Inflammatory macrophage treated with lipopolysaccharide for 4 hours (primary cell): ENCODE measurements around the gene GDPD3.
"Not testable (repeated sequence)": the region's sequence is repeated elsewhere in the genome, so short reads cannot be mapped to it uniquely, and the experiment has no call there.

Experiments used
- DNase-seq: peaks from one replicate; pipeline ENCODE4 v3.0.0-alpha.2; 2020

The GDPD3 gene

DNA sequence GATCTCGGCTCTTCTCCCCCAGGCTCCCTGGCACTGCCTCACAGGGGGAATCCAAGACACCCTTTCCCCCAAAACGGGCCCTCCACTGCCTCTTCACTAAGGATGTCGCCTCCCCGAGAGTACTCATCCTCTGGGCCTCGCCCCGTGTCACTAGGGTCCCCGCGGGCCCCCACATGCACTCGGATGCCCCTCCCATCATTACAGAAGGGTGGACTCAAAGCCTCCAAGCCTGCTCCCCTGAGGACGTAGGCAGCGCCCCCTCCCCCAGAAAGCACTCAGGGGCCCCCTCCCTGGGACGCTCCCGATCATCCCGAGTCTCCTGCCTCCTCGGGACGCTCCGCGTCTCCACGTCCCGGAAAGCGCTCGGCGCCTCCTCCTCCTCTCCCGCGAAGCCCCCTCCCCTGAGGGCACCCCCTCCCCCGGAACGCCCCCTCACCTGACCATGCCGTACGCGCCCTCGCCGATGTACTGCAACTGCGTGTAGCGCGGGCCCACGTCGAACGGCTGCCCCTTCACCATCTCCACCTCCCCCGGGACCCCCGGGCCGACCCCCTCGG lies 9.3 kb upstream of the GDPD3 start:
- no peak for DNase-seq

DNA sequence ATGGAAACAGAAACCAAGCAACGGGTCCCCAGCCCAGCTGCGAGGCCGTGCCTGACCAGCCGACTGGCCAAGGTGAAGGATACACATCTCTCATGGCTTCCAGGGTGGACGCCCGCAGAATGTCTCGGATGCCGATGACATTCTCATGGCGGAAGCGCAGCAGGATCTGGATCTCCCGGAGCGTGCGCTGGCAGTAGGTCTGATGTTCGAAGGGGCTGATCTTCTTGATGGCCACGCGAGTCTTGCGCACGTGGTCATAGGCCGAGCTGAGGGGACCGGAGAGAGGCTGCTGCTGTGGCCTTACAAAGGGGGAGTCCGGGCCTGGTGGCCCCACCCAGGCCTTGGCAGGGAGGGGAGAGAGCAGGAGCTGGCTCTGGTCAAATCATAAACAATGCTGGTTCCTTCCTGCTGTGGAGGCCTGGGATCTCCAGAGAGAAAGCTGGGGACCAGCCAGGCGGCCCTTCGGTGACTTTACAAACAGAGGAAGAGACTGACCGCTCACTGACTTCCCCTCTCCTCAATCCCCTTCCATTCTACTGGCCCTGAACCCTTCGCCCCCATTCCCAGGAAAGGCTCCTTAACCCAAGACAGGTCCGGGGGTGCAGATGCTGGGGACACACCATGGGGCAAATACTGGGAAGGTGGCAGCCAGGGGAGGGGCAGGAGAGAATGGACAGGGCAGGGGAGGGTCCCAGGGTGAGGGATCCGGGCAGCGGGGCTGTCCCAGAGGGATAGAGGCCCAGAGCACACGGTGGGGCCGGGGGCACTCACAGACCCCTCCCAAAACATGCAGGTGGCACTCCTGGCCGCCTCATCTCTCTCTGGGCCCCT lies 8.6 kb upstream of the GDPD3 start:
- DNase-seq = no peak

DNA sequence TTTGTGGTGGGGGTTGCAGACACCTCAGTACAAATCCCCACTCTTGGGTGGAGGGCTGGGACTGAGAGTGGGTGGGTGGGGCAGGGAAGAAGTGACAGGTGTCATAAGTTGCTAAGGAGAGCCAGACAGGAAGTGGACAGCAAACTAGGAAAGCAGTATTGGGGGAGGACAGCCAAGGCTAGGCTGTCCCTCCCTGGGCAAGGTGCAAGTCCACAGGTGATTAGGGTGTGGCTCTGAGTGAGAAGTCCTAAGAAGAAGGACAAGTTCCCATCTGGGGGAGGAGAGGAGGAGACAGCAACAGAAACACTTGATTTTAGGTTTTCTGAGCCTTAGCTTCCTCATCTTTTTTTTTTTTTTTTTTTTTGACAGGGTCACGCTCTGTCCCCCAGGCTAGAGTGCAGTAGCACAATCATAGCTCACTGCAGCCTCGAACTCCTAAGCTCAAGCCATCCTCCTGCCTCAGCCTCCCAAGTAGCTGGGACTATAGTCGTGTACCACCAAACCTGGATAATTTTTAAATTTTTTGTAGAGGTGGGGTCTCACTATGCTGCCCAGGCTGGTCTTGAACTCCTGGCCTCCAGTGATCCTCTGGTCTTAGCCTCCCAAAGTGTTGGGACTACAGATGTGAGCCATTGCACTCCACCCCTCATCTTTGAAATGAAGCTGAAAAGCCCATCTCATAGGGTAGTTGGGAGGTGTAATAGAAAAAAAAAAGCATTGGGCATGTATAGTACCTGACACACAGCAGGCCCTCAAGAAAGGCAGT lies 7.2 kb upstream of the GDPD3 start:
- no peak for DNase-seq

DNA sequence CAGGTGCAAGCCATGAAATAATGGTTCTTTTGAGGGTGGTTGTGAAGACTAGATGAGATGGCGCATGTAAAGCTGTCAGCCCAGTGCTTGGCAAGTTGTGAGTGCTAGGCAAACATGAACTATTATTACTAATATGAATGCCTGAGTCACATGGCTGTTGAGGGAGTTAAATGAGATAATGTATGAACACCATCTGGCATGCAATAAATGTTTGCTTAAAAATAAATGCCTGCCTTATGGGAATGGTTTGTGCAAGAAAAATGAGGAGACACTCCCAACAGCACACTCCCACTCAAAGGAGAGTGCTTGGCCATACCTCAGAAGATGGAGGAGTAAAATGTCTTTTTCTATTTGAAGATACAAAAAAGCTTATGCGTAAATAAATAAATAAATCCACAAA lies 6.1 kb upstream of the GDPD3 start:
- DNase-seq = no peak

DNA sequence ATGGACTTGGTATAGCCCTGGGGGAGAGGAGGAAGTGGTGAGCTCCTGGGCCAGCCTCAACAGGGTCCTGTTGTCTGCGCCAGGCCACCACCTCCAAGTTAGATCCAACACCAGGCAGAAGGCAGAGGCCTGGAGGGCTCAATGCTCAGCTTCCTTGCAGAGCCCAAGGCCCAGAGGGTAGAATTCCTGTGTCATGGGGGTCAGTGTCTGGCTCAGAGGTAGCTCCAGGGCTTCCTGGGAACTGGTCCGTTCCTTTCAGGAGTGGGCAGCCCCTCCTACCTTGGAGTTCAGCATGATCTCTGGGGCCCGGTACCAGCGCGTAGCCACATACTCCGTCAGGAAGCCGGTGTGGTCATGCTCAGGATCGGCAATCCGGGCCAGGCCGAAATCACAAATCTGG lies 4.4 kb upstream of the GDPD3 start:
- no peak for DNase-seq

DNA sequence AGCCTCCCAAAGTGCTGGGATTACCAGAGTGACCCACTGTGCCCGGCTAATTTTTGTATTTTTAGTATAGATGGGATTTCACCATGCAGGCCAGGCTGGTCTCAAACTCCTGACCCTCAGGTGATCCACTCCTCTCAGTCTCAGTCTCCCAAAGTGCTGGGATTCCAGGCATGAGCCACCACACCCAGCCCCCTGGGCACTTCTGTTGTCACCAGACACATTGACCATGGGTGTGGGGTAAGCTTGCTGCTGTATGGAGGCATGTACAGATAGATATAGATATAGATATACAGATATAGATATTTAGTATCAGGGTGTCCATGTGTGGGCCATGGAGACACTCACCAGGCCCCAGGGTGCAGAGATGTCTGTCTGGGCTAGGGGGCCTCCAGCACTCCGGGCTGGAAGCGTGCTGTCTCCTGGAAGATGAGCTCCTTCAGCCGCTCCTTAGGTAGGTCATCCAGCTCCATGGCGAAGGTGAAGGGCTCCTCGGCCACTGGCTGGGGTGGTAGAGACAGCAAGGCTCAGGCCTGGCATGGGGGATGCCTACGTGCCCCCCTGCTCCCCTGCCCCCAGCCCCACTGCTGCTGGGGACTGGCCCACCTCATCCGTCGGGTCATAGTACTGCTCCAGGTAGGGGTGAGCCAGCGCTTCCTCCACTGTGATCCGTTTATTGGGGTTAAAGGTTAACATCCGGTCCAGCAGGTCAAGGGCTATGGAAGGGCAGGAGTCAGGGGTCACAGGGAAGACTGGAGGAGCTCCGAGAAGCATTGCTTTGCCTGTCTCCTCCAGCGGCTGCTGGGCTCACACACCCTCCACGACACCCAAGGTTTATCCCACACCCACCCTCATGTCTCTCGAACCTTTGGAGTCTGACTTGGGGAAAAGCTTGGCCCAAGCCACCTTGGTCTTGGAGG lies 3.2 kb upstream of the GDPD3 start:
- DNase-seq = no peak

DNA sequence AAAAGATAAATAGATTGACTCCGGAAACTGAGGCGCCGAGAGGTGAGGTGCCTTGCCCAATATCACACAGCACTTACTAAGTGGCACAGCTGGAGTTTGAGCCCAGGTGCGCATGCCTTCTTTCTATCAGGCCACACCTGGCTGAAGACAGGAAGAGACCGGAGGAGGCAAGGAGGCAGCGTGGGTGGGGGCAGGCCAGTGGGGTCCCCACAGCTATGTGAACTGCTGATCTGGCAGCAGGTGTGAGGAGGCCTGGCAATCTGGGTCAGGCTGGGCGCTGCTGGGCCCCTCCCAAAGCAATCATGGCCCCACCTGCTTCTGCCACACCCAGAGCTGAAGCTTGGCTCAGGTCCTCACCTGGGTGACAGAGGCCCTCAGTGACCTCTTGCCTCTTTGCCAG lies 1.9 kb upstream of the GDPD3 start:
- no peak for DNase-seq

DNA sequence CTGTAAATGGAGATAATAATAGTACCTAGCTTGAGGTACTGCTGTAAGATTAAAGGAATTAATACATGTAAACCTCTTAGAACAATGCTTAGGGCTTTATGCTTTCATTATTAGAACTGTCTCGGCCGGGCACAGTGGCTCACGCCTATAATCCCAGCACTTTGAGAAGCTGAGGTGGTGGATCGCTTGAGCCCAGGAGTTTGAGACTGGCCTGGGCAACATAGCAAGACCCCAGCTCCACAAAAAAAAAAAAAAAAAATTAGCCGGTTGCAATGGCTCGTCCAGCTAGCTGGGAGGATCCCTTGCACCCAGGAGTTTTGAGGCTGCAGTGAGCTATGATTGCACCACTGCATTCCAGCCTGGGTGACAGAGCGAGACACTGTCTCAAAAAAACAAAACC lies 1.5 kb upstream of the GDPD3 start:
- not testable (repeated sequence) for DNase-seq

DNA sequence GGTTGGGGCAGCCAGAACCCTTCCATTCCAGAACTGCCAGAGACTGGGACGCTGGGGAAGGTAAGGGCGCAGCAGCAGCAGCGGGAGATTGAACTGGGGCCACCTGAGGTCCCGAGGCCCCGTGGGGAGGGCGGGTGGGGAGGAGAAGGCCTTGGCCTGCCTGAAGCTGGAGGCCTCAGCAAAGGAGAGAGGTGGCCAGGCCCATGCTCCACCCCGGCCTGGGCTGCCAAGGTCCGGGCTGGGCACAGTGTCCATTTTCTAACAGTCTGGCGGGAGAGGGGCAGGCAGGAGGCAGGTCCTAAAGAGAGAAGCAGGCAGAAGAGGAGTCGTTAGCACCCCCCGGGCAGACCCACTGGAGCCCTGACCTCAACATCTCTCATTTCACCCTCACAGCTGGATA lies 1.1 kb upstream of the GDPD3 start:
- DNase-seq = no peak

DNA sequence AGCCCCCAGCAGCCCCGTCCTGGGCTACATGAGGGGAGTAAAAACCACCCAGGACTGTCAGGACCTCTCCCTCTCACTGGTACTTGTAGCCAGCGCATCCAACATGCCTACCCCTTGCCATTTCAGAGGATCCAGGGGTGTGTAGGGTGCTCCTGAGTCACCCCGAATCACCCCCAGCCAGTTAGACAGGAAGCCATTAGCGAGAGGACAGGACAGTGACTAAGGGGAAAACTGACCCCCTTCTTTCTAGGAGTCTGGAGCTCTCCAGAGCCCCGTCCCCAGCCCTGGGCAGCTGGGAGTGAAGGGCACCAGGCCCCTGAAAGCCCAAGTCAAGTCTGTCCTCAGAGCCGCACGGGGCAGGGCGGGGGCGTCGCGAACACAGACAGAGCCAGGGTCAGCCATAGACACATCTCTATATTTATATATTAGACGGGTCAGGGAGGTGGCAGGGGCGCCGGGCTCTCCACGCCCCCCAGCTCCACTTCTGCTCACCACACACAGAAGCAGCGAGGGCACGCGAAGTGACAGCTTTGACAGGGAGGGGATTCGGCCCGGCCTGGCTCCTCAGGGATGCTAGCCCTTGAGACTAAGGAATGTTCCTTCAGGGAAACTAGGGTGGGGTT lies 485 bp upstream of the GDPD3 start:
- no peak for DNase-seq

DNA sequence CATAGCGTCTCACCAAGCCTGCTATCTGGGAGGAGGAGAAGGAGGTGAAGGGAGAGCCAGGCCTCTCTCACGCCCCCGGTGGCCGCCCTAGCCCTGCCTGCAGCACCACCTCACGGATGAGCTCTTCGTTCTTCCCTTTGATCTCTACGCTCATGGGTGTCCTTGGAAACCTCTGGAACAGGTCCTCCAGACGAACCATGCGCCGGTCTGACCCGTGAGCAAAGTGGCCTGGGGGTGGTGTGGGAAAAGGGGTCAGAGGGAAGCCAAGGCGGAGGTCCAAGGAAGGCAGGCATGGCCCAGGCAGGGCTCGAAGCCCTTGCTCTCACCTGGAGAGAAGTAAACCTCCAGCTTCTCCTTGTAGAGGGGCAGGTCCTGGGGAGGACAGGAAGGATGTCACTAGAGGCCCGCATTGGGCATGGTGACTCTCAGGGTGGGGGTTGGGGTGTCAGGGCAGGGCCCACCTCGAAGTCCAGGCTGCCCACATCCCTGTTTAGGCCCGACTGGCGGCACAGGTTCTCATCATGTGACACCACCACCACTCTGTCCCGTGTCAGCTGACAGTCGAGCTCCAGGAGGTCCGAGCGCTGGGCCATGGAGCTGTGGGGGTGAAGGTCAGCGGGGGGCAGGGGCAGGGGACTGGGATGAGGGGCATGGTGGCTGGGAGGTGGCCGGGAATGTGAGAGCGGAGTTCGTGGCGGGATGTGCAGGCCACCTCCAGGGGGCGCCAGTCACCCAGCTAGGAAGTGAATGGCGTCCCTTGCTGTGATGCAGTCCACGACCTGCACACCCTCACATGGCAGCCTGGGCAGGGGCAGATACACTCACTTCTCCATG lies 923 bp downstream of the GDPD3 start:
- DNase-seq = peak; percentile 37

DNA sequence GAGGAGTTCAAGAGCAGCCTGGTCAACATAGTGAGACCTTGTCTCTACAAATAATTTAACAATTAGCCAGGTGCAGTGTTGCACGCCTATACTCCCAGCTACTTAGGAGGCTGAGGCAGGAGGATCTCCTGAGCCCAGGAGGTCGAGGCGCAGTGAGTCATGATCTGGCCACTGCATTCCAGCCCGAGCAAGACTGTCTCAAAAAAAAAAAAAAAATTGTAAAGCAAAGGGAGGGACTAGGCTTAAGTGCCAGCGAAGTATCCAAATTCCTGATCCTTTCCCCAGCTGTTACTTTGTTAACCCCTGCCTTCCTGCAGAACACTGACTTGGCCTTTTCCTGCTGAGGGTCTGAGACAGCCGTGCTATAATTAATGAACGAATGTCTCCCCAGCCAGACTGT lies 2.7 kb downstream of the GDPD3 start:
- no peak for DNase-seq

DNA sequence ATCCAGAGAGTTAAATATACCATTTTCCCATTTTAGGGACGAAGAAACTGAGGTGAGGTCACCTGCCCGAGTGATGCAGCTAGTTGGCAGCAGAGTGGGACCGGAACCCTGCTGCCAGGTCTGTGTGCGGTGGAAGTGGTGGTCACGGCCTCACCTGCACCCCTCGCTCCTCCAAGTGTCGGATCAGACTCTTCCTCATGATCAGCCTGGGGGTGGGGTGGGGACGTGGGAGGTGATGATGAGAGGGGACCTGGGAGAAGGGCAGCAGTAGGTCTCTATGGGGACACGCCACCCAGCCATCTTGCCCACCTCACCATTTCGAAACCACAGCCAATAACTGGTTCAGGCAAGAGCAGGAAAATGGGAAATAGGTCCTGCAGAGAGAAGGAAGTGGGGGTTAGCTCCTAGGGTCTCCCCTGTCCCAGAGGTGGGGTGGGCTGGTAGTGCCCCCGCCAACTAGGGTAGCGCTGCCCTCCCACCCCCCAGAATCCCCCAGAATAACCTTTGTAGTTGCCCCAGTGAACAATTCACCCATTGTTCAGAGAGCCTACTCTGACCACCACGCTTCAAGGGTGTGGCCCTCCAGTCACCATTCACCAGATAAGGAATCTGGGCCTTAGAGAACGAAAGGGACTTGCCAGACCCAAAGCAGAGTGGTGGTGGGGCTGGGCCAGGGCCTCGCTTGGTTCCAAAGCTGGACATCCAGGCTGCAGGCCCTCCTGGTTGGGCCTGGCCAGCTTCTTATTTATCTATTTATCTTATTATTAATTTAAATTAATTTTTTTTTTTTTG lies 5.1 kb downstream of the GDPD3 start:
- DNase-seq = no peak

DNA sequence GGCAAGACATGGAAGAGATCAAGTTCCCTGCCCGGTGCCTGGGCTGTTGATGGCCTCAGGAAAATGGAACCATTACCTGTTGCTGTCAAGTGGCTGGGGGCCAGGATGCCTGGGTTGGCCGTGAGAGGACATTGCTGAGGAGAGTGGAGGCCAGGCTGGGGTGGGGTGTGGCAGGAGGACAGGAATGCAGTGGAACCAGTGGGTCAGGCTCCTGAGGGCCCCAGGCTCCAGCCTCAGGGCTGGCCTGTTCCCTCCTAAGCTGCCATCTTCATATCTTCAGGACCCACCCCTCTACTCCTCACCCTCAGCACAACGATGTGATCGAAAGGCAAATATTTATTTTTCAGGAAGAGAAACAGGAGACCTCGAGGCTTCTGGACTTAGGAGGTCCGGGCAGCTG lies 8.8 kb downstream of the GDPD3 start:
- no peak for DNase-seq

DNA sequence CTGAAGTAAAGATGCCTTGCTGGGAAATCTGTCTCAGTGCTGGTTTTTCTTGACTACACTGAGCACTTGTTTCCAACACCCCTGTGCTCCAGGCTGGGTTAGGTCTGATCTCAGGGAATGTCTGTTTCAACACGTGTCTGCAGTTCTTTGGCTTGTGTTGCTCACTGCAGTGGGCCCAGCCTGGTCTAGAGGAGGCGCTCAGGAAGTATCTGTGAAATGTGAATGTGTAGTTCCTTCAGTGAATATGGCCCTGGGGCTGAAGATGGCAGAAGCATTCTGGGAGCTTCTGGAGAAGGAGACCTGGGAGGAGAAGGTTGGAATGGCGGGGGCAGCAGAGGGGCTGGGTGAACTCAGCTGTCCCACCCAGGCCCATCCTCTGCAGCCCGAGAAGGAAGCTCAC lies 9.2 kb downstream of the GDPD3 start:
- DNase-seq = no peak

DNA sequence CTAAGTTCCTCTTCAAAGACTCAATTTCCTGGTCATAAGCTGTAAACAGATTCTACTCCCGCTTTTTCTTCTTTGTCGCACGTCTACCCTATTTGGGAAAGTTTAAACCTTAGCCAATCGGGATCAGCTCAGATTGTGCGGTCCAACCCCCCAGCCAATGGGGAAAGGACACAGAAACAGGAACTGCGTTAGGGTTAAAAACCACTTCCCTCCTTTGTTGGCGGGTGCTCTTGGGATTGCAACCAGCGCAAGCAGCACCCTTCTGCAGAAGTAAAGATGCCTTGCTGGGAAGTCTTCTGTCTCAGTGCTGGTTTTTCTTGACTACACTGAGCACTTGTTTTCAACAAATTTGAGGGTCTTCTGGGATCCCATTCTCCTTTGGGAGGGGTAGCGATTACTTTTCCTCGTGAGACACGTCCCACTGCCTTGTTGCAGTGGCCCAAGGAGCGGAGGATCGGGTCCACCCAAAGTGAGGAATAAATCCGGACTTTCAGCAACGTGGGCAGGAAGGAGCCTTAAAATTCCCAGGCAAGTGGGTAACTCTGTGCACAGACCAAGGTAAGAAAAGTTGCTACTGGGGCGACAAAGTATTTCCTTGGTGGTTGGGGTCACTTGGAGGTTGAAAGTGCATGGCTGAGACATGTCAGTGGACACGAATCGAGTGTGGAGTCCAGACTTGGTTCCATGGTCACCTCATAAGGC lies 16.3 kb downstream of the GDPD3 start:
- DNase-seq = peak; percentile 51

DNA sequence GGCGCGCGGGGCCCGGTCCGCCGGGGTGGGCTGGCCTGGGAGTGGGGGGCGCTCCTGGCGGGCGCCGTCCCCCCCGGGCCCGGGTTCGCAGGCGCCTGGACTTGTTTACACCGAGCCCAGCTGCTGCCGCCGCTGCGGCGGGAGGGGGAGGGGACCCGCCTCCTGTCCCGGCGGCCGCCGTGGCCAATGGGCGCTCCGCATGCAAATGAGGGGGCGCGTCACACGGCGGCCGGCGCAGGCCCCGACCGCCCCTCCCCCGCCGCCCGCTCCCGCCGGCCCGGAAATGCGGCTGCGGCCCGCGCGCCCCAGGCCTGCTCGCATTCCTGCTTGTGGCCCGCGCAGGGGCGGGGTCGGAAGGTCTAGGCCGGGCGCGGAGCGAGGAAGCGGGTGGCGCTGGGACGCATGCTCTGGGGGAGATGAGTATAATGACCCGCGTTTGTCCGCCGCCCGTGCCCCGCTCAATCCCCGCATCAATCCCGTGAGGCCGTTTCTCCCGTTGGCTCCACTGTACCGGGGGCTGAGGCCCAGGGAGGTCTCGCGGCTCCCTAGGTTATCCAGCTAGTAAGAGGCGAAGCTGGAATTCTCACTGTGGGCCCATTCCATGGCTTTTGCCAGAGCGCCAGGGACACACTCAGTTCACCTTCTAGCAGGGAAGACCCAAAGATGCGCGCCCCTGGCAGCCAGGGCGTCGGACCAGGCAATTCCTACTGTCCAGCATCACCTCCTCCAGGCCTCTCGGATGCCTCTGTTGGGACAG lies 17.1 kb downstream of the GDPD3 start, which contains the start of gene YPEL3:
Gene YPEL3, minus strand, starts transcription at position 109 of the 757 bp plus-strand sequence. CDS start 731 bp downstream, outside the sequence.
- peak; percentile 81 for DNase-seq

DNA sequence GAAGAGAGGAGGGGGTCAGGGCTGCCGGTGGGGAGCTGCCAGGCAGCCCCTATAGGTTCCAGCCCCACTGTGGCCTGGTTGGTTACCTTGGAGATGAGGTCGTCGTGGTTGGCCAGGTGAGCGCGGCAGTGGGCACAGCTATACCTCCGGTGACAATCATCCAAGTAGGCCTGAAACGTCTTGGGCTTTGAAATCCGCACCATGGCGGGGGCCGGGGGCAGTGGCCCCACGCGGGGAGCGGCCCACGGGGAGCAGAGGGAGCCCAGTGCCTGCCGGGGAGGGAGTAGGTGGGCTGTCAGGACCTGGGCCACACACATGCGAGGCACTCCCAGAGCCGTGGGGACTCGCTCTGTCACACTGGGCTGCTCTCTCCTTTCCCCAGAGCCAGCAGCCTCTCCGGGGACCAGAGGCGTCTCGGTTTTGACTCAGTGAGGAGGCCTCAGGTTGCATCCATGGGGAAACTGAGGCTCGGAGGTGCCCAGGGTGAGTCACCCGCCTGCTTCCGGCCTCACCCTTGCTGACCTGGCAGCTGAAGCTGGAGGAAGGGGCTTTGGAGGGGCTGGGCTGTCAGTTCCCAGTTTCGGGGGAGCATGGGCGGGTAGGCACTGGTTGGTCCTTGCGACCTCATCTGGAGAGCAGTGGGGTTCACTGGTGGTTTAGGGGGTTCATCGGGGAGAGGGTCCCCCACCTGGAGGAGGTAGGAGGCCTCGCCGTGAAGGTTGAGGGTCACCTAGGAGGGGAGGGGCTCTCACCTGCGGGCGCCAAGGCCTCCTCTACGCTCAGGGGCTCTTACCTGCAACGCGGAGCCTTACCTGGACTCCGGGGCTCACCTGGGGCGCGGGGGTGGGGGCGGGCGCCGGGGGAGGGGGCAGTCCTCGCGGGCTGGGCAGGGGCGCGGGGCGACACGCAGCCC lies 17.9 kb downstream of the GDPD3 start:
- DNase-seq = no peak
